ENCODE measurements around the gene SH2D3C.

The SH2D3C gene

DNA sequence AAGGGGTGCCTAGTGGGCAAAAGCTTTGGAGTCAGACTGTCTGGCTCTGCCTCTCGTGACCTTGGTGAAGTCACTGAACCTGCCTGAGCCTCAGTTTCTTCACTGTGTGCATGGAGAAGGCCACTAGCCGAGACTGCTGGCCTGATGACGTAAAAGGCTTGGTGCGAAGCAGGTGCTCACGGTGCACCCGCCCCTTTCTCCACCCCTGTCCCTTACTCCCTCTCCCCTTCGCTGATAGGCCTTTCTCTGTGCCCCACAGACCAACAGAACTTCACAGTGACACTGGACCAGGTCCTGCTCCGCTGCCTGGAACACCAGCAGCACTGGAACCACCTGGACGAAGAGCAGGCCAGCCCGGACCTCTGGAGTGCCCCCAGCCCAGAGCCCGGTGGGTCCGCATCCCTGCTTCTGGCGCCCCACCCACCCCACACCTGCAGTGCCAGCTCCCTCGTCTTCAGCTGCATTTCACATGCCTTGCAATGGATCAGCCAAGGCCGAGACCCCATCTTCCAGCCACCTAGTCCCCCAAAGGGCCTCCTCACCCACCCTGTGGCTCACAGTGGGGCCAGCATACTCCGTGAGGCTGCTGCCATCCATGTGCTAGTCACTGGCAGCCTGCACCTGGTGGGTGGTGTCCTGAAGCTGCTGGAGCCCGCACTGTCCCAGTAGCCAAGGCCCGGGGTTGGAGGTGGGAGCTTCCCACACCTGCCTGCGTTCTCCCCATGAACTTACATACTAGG, 34.6 kb upstream of the SH2D3C start:
- DNase-seq: no peak
- Mint-ChIP-seq H3K4me3 (no peak overlapping the region), H3K4me1 (ENCODE audit: low read depth) (no peaks in the 10 kb centered on the region), H3K27me3 (no peaks in the 10 kb centered on the region), H3K36me3 (ENCODE audit: low read depth) (peaks cover 87% of the 10 kb centered on the region), H3K9me3 (no peaks in the 10 kb centered on the region), H3K27ac (peak overlapping the region; percentile 38)

DNA sequence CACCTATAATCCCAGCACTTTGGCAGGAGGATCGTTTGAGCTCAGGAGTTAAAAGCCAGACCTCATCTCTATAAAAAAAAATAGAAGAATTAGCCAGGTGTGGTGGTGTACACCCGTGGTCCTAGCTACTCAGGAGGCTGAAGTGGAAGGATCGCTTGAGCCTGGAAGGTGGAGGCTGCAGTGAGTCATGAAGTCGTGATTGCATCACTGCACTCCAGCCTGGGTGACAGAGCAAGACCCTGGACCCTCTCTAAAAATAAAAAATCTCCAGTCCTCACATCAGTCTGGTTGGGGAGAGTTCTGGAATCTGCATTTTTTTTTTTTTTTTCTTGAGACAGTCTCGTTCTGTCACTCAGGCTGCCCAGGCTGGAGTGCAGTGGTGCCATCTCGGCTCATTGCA, 33.5 kb upstream of the SH2D3C start:
- Mint-ChIP-seq H3K27me3 (no peaks in the 10 kb centered on the region), H3K27ac (peak overlapping the region; percentile 47), H3K9me3 (no peaks in the 10 kb centered on the region), H3K36me3 (ENCODE audit: low read depth) (peaks cover 87% of the 10 kb centered on the region), H3K4me1 (ENCODE audit: low read depth) (no peaks in the 10 kb centered on the region), H3K4me3 (no peak overlapping the region)
- no peak for DNase-seq

DNA sequence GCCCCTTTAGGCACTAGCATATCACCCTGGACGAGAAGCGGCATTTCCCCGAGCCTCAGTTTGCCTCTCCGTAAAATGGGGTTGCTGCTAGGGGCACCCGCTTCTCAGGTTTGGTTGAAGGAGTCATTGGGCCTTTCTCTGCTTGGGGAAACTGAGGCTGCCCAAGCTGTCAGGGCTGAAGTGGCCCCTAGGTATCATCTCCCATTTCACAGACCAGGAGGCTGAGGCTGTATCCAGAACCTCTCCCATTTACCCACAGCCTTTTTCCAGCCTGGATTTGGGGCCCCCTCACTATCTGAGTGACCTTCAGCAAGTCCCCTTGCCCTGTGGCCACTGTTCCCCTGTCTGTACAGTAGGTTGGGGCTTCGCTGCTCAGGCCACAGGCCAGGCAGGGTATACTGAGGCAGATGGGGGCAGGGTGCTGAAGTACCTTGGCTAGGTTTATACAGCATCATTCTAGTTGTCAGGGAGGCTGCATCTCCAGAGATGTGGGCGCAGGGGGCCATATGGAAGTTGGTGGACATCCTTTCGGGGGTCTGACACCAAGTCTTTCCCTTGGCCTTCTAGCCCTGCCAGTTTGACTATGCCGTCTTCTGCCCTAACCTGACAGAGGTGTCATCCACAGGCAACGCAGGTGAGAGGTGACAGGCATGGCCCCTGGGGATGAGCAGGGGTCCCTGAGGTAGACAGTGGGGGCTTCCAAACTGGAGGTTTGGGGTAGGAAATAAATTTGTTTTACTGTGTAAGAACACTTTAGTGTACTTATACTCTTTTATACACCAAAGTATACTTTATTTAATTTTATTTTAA, 32.1 kb upstream of the SH2D3C start:
- peaks cover 5% of the 10 kb centered on the region for H3K4me1 Mint-ChIP-seq (ENCODE audit: low read depth)
- no peak for DNase-seq
- H3K4me3 Mint-ChIP-seq: no peak overlapping the region
- no peaks in the 10 kb centered on the region for H3K27me3 Mint-ChIP-seq
- no peaks in the 10 kb centered on the region for H3K9me3 Mint-ChIP-seq
- H3K27ac Mint-ChIP-seq: no peak overlapping the region
- H3K36me3 Mint-ChIP-seq (ENCODE audit: low read depth): peaks cover 89% of the 10 kb centered on the region

DNA sequence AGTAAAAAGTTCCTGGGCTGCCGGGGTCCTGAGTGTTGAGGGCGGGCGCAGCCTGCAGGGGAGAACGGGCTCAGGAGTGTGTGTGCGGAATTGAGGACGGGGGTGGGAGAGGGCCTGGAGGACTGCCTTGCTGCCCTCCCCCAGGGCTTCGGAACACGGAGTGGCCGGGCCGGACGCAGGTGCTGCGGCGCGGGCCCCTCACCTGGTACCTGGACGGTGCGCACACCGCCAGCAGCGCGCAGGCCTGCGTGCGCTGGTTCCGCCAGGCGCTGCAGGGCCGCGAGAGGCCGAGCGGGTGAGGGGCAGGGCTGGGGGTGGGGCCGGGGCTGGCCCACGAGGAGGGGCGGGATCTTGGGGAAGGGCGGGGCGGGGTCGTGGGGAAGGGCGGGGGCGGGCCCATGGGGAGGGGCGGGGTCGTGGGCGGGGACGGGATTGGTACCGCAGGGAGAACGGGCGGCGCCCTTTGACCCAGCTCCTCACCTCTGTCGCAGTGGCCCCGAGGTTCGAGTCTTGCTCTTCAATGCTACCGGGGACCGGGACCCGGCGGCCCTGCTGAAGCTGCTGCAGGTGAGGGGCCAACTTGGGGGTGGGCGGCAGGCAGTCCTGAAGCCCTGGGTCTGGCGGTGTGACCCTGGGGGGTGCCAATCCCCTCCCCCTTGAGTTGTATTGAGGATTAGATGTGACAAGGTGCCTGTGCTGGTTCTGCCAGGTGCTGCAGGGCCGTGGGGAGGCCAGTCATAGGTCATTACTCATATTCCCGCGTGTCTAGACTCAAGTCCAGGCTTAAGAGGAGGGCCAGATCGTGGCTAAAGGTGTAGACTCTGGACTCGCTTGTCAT, 31.3 kb upstream of the SH2D3C start:
- no peak for DNase-seq
- Mint-ChIP-seq H3K27me3 (no peaks in the 10 kb centered on the region), H3K4me1 (ENCODE audit: low read depth) (peaks cover 5% of the 10 kb centered on the region), H3K27ac (no peak overlapping the region), H3K9me3 (no peaks in the 10 kb centered on the region), H3K4me3 (no peak overlapping the region), H3K36me3 (ENCODE audit: low read depth) (peaks cover 90% of the 10 kb centered on the region)

DNA sequence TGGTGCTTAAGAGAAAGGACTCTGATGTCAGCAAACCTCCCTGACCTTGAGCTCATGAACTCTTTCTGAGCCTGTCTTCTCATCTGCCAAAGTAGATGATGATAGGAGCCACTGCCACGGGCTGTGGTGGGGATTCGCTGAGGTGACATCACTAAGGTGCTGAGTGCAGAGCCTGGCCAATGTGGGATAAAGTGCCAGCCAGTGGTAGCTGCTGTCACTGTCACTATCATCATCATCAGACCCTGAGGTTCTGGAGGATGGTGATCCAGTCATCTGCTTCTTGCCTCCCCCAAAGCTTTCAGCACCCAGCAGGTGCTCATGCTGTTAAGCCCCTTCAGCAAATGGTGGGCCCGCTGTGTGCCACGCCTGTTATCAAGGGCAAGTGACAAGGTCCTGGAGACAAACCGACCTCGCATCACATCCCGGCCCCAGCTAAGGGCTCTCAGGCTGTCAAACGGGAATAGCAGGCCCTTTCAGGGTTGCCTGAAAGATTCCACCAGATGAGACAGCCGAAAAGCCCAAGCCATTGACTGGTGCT, 30.6 kb upstream of the SH2D3C start:
- Mint-ChIP-seq H3K27ac (peak overlapping the region; percentile 44), H3K27me3 (no peaks in the 10 kb centered on the region), H3K4me3 (no peak overlapping the region)

DNA sequence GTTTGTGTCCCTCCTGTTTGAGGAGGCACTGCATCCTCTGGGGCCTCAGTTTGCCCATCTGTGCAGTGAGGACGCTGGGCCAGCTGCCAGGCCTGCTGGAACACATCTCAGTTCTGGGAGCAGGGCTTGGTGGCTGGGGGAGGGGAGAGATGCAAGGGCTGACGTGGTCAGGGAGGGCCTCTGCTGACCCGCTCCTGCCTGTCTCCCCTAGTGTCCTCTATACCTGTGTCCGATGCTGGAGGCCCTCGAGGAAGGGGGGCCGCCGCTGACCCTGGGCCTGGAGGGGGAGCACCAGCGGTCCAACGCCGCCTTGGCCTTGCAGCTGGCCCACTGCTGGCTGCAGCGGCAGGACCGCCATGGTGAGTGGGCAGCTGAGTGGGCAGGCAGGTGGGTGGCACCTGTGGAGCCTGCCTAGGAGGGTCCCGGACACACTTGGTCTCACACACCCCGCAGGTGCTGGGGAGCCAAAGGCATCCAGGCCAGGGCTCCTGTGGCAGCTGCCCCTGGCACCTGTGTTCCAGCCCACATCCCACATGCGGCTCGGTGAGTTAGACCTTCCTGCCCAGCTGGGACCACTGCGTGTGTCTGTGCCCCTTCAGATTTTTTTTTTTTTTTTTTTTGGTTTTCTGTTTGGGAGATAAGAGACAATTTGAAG, 30.0 kb upstream of the SH2D3C start:
- Mint-ChIP-seq H3K27ac (peak overlapping the region; percentile 44), H3K9me3 (no peaks in the 10 kb centered on the region), H3K27me3 (no peaks in the 10 kb centered on the region), H3K36me3 (ENCODE audit: low read depth) (peaks cover 89% of the 10 kb centered on the region), H3K4me3 (no peak overlapping the region), H3K4me1 (ENCODE audit: low read depth) (peaks cover 15% of the 10 kb centered on the region)
- DNase-seq: no peak

More for the DNA sequence above, 30.6 kb upstream of the SH2D3C start:
- DNase-seq: no peak
- H3K4me1 Mint-ChIP-seq (ENCODE audit: low read depth): peaks cover 11% of the 10 kb centered on the region
- H3K36me3 Mint-ChIP-seq (ENCODE audit: low read depth): peaks cover 90% of the 10 kb centered on the region
- H3K9me3 Mint-ChIP-seq: no peaks in the 10 kb centered on the region

DNA sequence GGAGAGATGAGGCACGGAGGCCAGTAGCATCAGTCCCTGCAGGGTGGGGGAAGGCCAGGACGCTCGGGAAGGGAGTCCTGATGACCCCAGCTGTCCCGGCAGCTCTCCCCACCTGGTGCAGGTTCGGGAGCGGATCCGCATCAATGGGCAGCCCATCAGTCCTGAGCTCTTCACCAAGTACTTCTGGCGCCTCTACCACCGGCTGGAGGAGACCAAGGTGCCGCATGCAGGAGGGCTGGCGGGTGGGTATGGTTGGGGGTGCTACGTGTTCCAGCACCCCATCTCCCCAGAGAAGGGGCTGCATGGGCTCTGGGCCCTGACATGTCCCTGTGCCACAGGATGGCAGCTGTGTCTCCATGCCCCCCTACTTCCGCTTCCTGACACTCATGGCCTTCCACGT, 28.4 kb upstream of the SH2D3C start:
- H3K4me1 Mint-ChIP-seq (ENCODE audit: low read depth): peaks cover 22% of the 10 kb centered on the region

DNA sequence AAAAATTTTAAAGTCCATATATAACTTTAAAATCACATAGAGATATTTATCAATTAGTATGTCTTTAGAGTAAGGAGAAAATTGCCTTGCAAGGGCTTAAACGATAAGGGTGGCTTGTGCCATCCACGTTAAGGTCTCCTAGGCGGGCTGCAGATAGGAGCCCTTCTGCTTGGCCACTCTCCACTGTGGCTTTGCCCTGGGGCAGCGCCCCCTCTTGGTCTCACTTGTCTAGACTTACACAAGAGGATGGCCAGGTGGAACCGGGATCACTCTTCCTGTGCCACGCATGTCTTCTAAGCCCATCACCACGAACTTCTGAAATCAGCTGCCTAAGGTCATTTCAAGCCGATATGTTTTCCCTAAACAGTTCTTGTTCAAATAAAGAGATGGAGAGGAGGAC, 27.2 kb upstream of the SH2D3C start:
- Mint-ChIP-seq H3K27me3 (no peaks in the 10 kb centered on the region), H3K4me1 (ENCODE audit: low read depth) (peaks cover 29% of the 10 kb centered on the region), H3K4me3 (no peak overlapping the region), H3K36me3 (ENCODE audit: low read depth) (peaks cover 70% of the 10 kb centered on the region), H3K27ac (peak overlapping the region; percentile 78), H3K9me3 (no peaks in the 10 kb centered on the region)
- no peak for DNase-seq

More for the DNA sequence above, 28.4 kb upstream of the SH2D3C start:
- no peak for DNase-seq
- peaks cover 80% of the 10 kb centered on the region for H3K36me3 Mint-ChIP-seq (ENCODE audit: low read depth)
- no peaks in the 10 kb centered on the region for H3K9me3 Mint-ChIP-seq
- no peaks in the 10 kb centered on the region for H3K27me3 Mint-ChIP-seq
- H3K4me3 Mint-ChIP-seq: no peak overlapping the region
- peak overlapping the region; percentile 60 for H3K27ac Mint-ChIP-seq

DNA sequence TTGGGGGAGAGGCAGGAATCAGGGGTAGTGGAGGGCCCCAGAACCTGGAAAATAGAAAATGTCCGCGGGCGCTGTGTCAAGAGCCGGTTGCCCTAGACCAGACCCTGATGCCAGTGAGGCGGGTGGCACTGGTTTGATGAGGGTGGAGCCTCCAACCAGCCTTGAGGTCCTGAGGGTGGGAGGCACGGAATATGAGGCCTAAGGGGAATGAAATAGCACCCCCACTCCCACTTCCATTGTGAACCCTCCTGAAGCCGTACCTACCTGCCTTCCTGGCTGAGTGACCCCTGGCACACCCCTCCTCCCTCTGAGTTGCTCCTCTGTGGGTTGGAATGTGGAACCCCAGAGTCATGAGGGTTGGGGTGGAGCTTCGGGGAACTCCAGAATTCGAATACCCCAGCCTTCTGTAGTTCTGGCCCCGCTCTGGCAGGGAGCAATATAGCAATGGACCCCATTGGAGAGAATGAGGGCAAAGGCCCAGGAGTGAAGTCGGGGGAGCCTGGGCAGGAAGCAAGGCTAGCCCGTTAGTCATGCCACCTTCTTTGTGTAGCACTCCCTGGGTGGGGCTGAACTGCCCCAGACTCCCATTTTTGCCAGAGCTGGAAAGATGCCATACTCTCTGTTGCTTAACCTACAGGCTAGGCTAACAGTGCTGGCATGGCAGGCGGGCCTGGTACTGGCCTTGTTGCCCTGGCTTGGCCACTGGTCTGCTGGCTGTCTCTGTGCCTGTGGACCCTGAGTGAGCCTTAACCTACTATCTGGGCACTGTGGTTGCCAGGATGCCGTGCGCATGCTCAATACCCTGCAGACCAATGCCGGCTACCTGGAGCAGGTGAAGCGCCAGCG, 25.3 kb upstream of the SH2D3C start:
- peak overlapping the region; percentile 99 for H3K27ac Mint-ChIP-seq
- H3K4me1 Mint-ChIP-seq (ENCODE audit: low read depth): peaks cover 30% of the 10 kb centered on the region
- H3K4me3 Mint-ChIP-seq: peak overlapping the region; percentile 99
- no peaks in the 10 kb centered on the region for H3K9me3 Mint-ChIP-seq
- H3K36me3 Mint-ChIP-seq (ENCODE audit: low read depth): peaks cover 55% of the 10 kb centered on the region
- DNase-seq: peak; percentile 57
- no peaks in the 10 kb centered on the region for H3K27me3 Mint-ChIP-seq

DNA sequence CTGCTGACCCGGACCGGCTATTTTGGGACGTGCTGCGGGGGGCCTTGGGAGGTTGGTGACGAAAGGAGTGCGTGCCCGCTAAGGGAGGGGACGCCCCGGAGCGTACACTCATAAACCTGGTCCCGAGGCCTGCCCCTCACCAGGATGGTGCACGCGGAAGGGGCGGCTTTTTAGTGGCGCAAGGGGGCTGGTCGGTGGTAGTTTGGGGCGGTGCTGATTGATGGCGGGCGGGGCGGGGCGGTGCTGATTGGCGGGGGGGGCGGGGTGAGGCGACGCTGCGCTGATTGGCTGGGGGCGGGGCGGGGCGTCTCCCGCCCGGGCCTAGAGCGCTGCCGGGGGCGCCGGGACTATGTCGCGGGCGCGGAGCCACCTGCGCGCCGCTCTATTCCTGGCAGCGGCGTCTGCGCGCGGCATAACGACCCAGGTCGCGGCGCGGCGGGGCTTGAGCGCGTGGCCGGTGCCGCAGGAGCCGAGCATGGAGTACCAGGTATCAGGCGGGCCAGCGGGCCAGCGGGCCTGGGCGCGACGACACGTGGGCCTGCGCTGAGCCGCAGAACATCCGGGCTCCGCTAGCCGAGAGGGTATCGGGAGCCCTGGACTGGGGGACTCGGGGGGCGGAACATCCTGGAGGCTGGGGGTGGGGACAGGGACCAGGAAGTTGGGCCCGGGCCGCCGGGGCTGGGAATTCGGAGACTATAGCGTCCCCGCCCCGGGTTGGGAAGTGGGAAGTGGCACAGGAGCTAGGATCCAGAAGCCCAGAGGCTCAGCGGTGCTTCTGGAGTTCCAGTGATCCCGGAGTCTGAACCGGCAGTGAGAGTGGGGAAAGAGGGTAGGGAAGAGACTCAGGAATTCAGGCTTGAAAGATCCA, 24.3 kb upstream of the SH2D3C start, which contains the start of gene FPGS:
Gene FPGS (plus strand): TSS at position 307 of the 868 bp plus-strand sequence. CDS start 43 bp downstream, at position 350.
- Mint-ChIP-seq H3K36me3 (ENCODE audit: low read depth) (peaks cover 46% of the 10 kb centered on the region), H3K4me1 (ENCODE audit: low read depth) (peaks cover 33% of the 10 kb centered on the region), H3K27ac (peak within 1 kb of the TSS; percentile 99), H3K9me3 (no peaks in the 10 kb centered on the region), H3K4me3 (peak within 1 kb of the TSS; percentile 99), H3K27me3 (no peaks in the 10 kb centered on the region)
- peak; percentile 89 for DNase-seq

DNA sequence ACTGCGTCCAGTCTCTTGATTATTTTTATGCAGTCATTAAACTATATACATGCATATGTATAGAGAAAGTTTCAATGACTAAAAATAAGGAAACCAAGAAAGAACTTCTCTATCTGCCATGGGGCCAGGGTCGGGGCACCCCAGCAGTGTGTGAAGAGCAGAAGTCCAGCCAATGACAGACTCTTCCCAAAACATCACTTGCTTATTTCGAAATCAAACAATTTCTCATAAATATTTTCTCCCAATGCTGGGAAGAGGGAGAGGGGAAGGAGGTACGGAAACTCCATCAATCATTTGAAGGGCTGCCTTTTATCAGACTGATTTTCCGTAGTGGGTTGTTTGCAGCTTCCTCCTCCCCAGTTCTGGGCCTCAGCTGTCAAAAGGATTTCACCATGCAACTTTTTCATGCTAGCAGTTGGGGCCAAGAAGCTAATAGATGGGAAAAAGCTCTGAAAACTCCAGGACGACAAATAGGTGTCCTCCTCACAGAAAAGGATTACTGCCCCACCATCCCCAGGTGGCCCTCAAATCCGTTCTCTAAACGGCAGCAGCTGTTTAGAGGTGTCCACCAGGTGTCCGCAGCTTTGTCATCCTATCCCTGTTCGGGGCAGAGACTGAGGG, 23.6 kb upstream of the SH2D3C start:
- H3K27me3 Mint-ChIP-seq: no peaks in the 10 kb centered on the region
- H3K4me1 Mint-ChIP-seq (ENCODE audit: low read depth): peaks cover 40% of the 10 kb centered on the region
- H3K4me3 Mint-ChIP-seq: peak overlapping the region; percentile 76
- peak overlapping the region; percentile 88 for H3K27ac Mint-ChIP-seq
- H3K9me3 Mint-ChIP-seq: no peaks in the 10 kb centered on the region
- DNase-seq: no peak
- peaks cover 38% of the 10 kb centered on the region for H3K36me3 Mint-ChIP-seq (ENCODE audit: low read depth)

DNA sequence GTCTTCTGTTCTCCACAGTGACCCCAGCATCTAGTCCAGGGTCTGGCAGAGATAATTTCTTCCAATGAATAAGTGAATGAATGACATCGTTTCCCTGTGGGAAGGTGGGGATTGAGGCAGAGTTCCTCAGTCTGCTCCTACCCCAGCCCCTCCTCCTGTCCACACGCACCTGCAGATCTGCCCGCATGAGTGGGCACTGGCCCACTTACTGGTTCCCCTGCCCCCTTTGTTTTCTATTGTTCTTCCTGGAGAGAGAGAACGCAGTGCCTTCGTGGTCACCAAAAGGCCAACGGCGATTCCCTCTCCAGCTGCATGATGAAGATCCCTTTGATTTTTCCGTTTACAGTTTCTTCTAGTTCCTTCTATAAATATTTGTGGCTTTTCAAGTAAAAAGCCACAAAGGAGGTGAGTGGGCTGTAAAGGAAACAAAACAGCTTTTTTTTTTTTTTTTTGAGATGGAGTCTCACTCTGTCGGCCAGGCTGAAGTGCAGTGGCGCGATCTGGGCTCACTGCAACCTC, 18.4 kb upstream of the SH2D3C start:
- no peak for DNase-seq
- peak overlapping the region; percentile 59 for H3K27ac Mint-ChIP-seq

More for the DNA sequence above, 18.4 kb upstream of the SH2D3C start:
- no peaks in the 10 kb centered on the region for H3K9me3 Mint-ChIP-seq
- peak overlapping the region; percentile 37 for H3K4me3 Mint-ChIP-seq
- H3K27me3 Mint-ChIP-seq: no peaks in the 10 kb centered on the region
- peaks cover 40% of the 10 kb centered on the region for H3K4me1 Mint-ChIP-seq (ENCODE audit: low read depth)
- peaks cover 29% of the 10 kb centered on the region for H3K36me3 Mint-ChIP-seq (ENCODE audit: low read depth)

All from activated T-cell treated with anti-CD3 and anti-CD28 coated beads, Interleukin-2, amount 50 U/mL, for 24 hours (primary cell).